GM12878 (cell line): ENCODE results near the gene MAP4. TPM values are rescaled to one million over a fixed set of nuclear protein-coding genes. Genes with fewer than 3 reads are reported as not detected.
A peak's percentile ranks its signal among the peaks of the same experiment; 100 is the strongest.

Experiments used
- ATAC-seq: fragments of 200-7000 bp; cut with Tn5 transposase; 3 replicates; pipeline ENCODE4 v1.9.1; 2020; ENCODE audit warnings: mild to moderate bottlenecking, moderate library complexity
- BruUV-seq: library from RNA; stranded (reverse); fragments of 400-500 nt; replicated peaks from 2 replicates; lab custom pipeline; 2021; lab: Mats Ljungman, UMichigan
- CTCF ChIA-PET: fragments of 300-600 bp; sonication (Branson Sonifier 250); formaldehyde crosslinking; extraction: SDS; loops from one replicate; lab custom pipeline; 2021; ENCODE audit warnings: inconsistent platforms; lab: Yijun Ruan, JAX
- POLR2A ChIA-PET: fragments of 350-600 bp; formaldehyde crosslinking; extraction: SDS; loops from one replicate; lab custom pipeline; 2021; ENCODE audit warnings: inconsistent platforms; lab: Charles Lee
- RAD21 ChIA-PET: fragments of 300-600 bp; sonication (Branson Sonifier 250); formaldehyde crosslinking; loops from one replicate; lab custom pipeline; 2023; ENCODE audit warnings: antibody characterized with exemption; ENCODE audit not compliant: unreplicated experiment; lab: Charles Lee
- SMC1A ChIA-PET: fragments of 300-600 bp; sonication (Branson Sonifier 250); formaldehyde crosslinking; loops from one replicate; lab custom pipeline; 2023; ENCODE audit not compliant: unreplicated experiment, uncharacterized antibody; lab: Charles Lee
- DNase-seq: peaks from one replicate; pipeline ENCODE4 v3.0.0-alpha.2; 2011; ENCODE audit warnings: low read depth, low spot score
- FAIRE-seq: peaks from 3 replicates; lab custom pipeline; 2011; peaks lifted over from hg19 to GRCh38; lab: Jason Lieb, UNC
- H2AFZ ChIP-seq: 2 replicates; pipeline ENCODE4 v1.6.0; 2011; ENCODE audit warnings: low read depth, low read length, control low read depth; ENCODE audit not compliant: control insufficient read depth
- H3K27ac ChIP-seq: 2 replicates; pipeline ENCODE4 v1.5.1; 2011; ENCODE audit warnings: control low read depth; ENCODE audit not compliant: control insufficient read depth, insufficient read depth
- H3K27me3 ChIP-seq, 2 experiments: replicated peaks in 1 of 2; 2 replicates each; pipeline versions ENCODE4 v1.6.0 to v1.6.1; 2011; ENCODE audit warnings: low read length in 1 of 2; ENCODE audit not compliant: control insufficient read depth in 2 of 2, insufficient read depth in 2 of 2
- H3K36me3 ChIP-seq, 2 experiments: 2 replicates each; pipeline ENCODE4 v1.5.1; 2011; ENCODE audit warnings: low read length in 1 of 2; ENCODE audit not compliant: control insufficient read depth in 2 of 2, insufficient read depth in 2 of 2
- H3K4me1 ChIP-seq: 2 replicates; pipeline ENCODE4 v1.6.1; 2011; ENCODE audit warnings: mild to moderate bottlenecking, low read length, moderate library complexity, mixed read lengths; ENCODE audit not compliant: control insufficient read depth, insufficient read depth
- H3K4me2 ChIP-seq: 2 replicates; pipeline ENCODE4 v1.6.0; 2011; ENCODE audit warnings: control low read depth; ENCODE audit not compliant: control insufficient read depth, insufficient read depth
- H3K4me3 ChIP-seq: fragments of 200-600 bp; sonication (generic); 2 replicates; pipeline ENCODE4 v1.5.1; 2016
- H3K79me2 ChIP-seq: 2 replicates; pipeline ENCODE4 v1.6.0; 2011; ENCODE audit warnings: low read length; ENCODE audit not compliant: control insufficient read depth, insufficient read depth
- H3K9ac ChIP-seq: 2 replicates; pipeline ENCODE4 v1.8.0; 2011; ENCODE audit warnings: low read length, control low read depth, mixed read lengths; ENCODE audit not compliant: control insufficient read depth, insufficient read depth
- H3K9me3 ChIP-seq: replicated peaks from 3 replicates; pipeline ENCODE4 v1.5.1; 2011; ENCODE audit warnings: mild to moderate bottlenecking, low read length; ENCODE audit not compliant: control insufficient read depth, insufficient read depth
- H4K20me1 ChIP-seq: 2 replicates; pipeline ENCODE4 v1.6.0; 2011; ENCODE audit not compliant: control insufficient read depth, insufficient read depth
- CHD4 ChIP-seq: fragments of 200-600 bp; sonication (generic); IDR thresholded peaks from 2 replicates; pipeline ENCODE4 v1.6.1; 2016; ENCODE audit warnings: mild to moderate bottlenecking
- NFYA ChIP-seq: IDR thresholded peaks from 2 replicates; pipeline ENCODE4 v1.6.1; 2011; ENCODE audit warnings: low read depth, mild to moderate bottlenecking, low read length, improper control_type of control experiment, borderline replicate concordance
- NR2F1 ChIP-seq: fragments of 450-650 bp; conservative IDR thresholded peaks from 2 replicates; pipeline ENCODE4 v1.6.1; 2017; ENCODE audit warnings: mild to moderate bottlenecking
- POLR2A ChIP-seq: IDR thresholded peaks from 2 replicates; pipeline ENCODE4 v1.6.1; 2011; ENCODE audit warnings: low read depth, mild to moderate bottlenecking, low read length
- POU2F2 ChIP-seq: IDR thresholded peaks from 3 replicates; pipeline ENCODE4 v1.6.1; 2011; ENCODE audit warnings: low read depth, mild to moderate bottlenecking, low read length, borderline replicate concordance
- RAD51 ChIP-seq: fragments of 450-650 bp; IDR thresholded peaks from 2 replicates; pipeline ENCODE4 v1.6.1; 2016; ENCODE audit warnings: moderate library complexity, mild to moderate bottlenecking, inconsistent platforms
- RUNX3 ChIP-seq: IDR thresholded peaks from 2 replicates; pipeline ENCODE4 v1.6.1; 2012; ENCODE audit warnings: low read length, inconsistent platforms
- SIX5 ChIP-seq: IDR thresholded peaks from 2 replicates; pipeline ENCODE4 v1.6.1; 2011; ENCODE audit warnings: mild to moderate bottlenecking, low read depth, low read length, moderate library complexity; ENCODE audit not compliant: severe bottlenecking
- TARDBP ChIP-seq: IDR thresholded peaks from 2 replicates; pipeline ENCODE4 v1.6.1; 2016; ENCODE audit warnings: borderline replicate concordance
- WRNIP1 ChIP-seq: IDR thresholded peaks from 2 replicates; pipeline ENCODE4 v1.6.1; 2011; ENCODE audit warnings: low read depth, low read length, improper control_type of control experiment, borderline replicate concordance
- YY1 ChIP-seq: IDR thresholded peaks from 2 replicates; pipeline ENCODE4 v1.6.1; 2011; ENCODE audit warnings: low read depth, mild to moderate bottlenecking, low read length
- ZNF622 ChIP-seq: fragments of 450-650 bp; IDR thresholded peaks from 2 replicates; pipeline ENCODE4 v1.6.1; 2017; ENCODE audit warnings: mild to moderate bottlenecking, inconsistent platforms
- WGBS: methylation state at CpG from one replicate; pipeline ENCODE4 v1.1.6; 2016; ENCODE audit warnings: low lambda C conversion rate; ENCODE audit not compliant: insufficient replicate concordance, insufficient coverage; ENCODE audit errors: missing lambda C conversion rate; 5-methylcytosine and 5-hydroxymethylcytosine counted together
- in situ Hi-C: fragments of 300-500 bp; cut with MboI; formaldehyde crosslinking; loops from 9 replicates; pipeline ENCODE4 v1.14.3; 2018; ENCODE audit warnings: mixed read lengths
- intact Hi-C: fragments of 100-400 bp; cut with micrococcal nuclease; formaldehyde crosslinking; loops from one replicate; pipeline ENCODE4 v1.14.2; 2022; ENCODE audit not compliant: unreplicated experiment
- polyA plus RNA-seq, 11 experiments: library from polyadenylated mRNA; depleted of rRNA in 4 of 11; unstranded in 6 of 11; stranded (reverse) in 5 of 11; fragments of >200 nt; fragmentation: Nextera tagmentation in 4 of 11; fragmentation: Illumina TruSeq in 1 of 11; extraction: Ambion mirVana in 4 of 11; extraction: Trizol in 1 of 11; gene quantifications; 1 replicate in 1 of 11; 2 replicates in 10 of 11; pipeline versions ENCODE4 v1.2.1 to v1.2.3, GENCODE V29; 2011 to 2016; ENCODE audit warnings: inconsistent platforms in 2 of 11, missing spikeins in 2 of 11, low read depth in 1 of 11
- total RNA-seq, 4 experiments: library from RNA; depleted of rRNA in 3 of 4; stranded (reverse); fragments of >200 nt in 3 of 4; fragmentation: Illumina TruSeq in 1 of 4; extraction: Trizol in 1 of 4; gene quantifications; 2 replicates each; pipeline versions ENCODE4 v1.2.1 to v1.2.3, GENCODE V29; 2013 to 2021
- TF ChIP-seq, protein P1 (sequence below): fragments of 450-650 bp; IDR thresholded peaks from 2 replicates; pipeline ENCODE4 v1.6.1; 2017; ENCODE audit warnings: mild to moderate bottlenecking, low read depth, inconsistent platforms; ENCODE audit not compliant: poor library complexity, severe bottlenecking
- TF ChIP-seq, protein P2 (sequence below): fragments of 450-650 bp; IDR thresholded peaks from 2 replicates; pipeline ENCODE4 v1.6.1; 2017; ENCODE audit warnings: borderline replicate concordance

Gene MAP4
- total and polyA plus RNA-seq, 10 of the 15 experiments (the other 5 are each of a cell fraction or from before 2014, with no cell fraction given): 22.2 to 145 (median 47.2) TPM

DNA sequence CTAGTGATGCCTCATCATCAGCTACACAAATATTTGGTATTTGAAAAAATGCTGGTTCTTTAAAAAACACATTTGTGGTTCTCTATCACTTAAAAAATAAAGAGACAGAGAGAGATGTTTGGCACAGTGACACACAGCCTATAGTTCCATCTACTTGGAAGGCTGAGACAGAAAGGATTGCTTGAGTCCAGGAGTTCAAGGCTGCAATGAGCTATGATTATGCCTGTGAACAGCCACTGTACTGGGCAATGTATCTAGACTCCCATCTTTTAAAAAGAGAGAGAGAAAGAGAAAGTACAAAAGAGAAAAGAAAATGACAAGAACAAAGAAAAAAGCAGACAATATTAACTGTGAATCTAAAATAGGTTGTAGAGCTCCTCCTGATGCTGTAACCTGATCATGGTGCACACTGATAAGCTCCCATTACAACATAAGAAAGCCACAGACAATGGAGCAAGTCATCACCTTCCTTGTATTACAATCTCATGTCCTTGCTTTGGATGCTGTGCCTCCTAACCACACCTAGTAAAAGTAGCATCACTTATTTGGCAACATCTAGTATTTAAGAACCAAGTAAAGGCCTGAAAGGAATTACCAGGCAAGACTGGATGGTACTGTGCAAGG, 31.7 kb upstream of the MAP4 start:
- Histone ChIP-seq H4K20me1 (no peaks in the 10 kb centered on the region), H2AFZ (no peak overlapping the region), H3K9ac (no peak overlapping the region), H3K27me3 (no peaks in the 10 kb centered on the region), H3K9me3 (no peaks in the 10 kb centered on the region; the same call in 2 of the 3 replicates), H3K4me3 (no peak overlapping the region), H3K27ac (no peak overlapping the region), H3K36me3 (no peaks in the 10 kb centered on the region; a peak in 1 of 4 replicates), H3K79me2 (peaks cover 29% of the 10 kb centered on the region), H3K4me2 (no peak overlapping the region), H3K4me1 (no peaks in the 10 kb centered on the region)
- ATAC-seq (no peak), FAIRE-seq (no peak), DNase-seq (no peak)
- intact Hi-C loops (no loop called here), in situ Hi-C loops (no loop called here)
- no peak for TF ChIP-seq RAD51
- BruUV-seq: no TSS peak
- ChIA-PET RAD21 (no interaction called here), CTCF (no interaction called here), SMC1A (no interaction called here), POLR2A (no interaction called here)

DNA sequence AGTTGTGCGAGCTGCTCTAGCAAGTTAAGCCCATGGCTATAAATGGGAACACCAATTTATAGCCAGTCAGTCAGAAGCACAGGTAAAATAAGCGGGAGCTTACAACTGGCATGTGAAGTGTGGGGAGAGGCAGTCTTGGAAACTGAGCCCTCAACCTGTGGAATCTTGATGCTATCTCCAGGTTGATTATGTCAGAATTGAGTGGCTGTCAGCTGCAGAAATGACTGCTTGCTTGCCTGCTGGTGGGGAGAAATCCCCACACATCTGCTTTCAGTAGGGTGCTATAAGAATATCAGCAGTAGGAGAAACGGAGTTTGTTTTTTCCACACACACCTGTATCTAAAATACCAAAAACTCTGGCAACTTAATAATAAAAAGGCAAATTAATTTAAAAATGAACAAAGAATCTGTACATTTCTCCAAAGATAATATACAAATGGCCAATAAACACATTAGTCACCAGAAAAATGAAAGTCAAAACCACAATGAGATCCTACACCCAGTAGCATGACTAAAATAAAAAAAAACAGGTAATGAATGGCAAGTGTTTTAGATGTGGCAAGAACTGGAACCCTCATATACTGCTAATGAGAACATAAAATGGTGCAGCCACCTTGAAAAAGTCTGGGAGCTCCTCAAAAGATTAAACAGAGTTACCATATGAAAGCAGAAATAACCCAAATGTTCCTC, 26.0 kb upstream of the MAP4 start:
- CTCF ChIA-PET: interaction anchor here (1.1 to 1.5 kb wide), 4 partner anchors 10 to 125 kb away, joined by 3 to 6 read pairs (median 4); no protein-coding TSS in a partner anchor
- no peaks in the 10 kb centered on the region for H4K20me1 ChIP-seq
- RAD21 ChIA-PET: interaction anchor here (0.5 to 1.5 kb wide), 2 partner anchors 9 to 264 kb away, joined by 4 to 6 read pairs; no protein-coding TSS in a partner anchor
- H3K4me1 ChIP-seq: peaks cover 17% of the 10 kb centered on the region
- peaks cover 34% of the 10 kb centered on the region for H3K79me2 ChIP-seq
- SMC1A ChIA-PET: interaction anchor here (0.6 to 1.8 kb wide), 6 partner anchors 9 to 109 kb away, joined by 3 to 6 read pairs (median 4); no protein-coding TSS in a partner anchor
- ATAC-seq (peak; percentile 88), DNase-seq (peak; percentile 16), FAIRE-seq (peak; percentile 38)
- WGBS: 83% methylated on average over 3 of the region's 3 CpGs
- no peak overlapping the region for H3K4me3 ChIP-seq
- BruUV-seq: no TSS peak
- H2AFZ ChIP-seq: no peak overlapping the region
- in situ Hi-C loops: no loop called here
- H3K36me3 ChIP-seq: no peaks in the 10 kb centered on the region; a peak in 2 of 4 replicates
- peak overlapping the region; percentile 7; the same call in 1 of the 2 replicates for H3K4me2 ChIP-seq
- intact Hi-C loops: no loop called here
- no peaks in the 10 kb centered on the region for H3K9me3 ChIP-seq
- H3K27me3 ChIP-seq: no peaks in the 10 kb centered on the region
- no peak overlapping the region for H3K27ac ChIP-seq
- no peak overlapping the region for H3K9ac ChIP-seq
- POLR2A ChIA-PET: interaction anchor here (1.3 kb wide), 1 partner anchor 45 kb away, joined by 4 read pairs; no protein-coding TSS in a partner anchor
- TF ChIP-seq POLR2A (no peak), NR2F1 (no peak), POU2F2 (no peak), WRNIP1 (no peak), YY1 (no peak), CHD4 (no peak), ZNF622 (no peak), TARDBP (no peak), SIX5 (no peak), NFYA (no peak), RUNX3 (peak; percentile 92)
- TF ChIP-seq, protein P1, sequence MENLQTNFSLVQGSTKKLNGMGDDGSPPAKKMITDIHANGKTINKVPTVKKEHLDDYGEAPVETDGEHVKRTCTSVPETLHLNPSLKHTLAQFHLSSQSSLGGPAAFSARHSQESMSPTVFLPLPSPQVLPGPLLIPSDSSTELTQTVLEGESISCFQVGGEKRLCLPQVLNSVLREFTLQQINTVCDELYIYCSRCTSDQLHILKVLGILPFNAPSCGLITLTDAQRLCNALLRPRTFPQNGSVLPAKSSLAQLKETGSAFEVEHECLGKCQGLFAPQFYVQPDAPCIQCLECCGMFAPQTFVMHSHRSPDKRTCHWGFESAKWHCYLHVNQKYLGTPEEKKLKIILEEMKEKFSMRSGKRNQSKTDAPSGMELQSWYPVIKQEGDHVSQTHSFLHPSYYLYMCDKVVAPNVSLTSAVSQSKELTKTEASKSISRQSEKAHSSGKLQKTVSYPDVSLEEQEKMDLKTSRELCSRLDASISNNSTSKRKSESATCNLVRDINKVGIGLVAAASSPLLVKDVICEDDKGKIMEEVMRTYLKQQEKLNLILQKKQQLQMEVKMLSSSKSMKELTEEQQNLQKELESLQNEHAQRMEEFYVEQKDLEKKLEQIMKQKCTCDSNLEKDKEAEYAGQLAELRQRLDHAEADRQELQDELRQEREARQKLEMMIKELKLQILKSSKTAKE: peak; percentile 45
- TF ChIP-seq, protein P2, sequence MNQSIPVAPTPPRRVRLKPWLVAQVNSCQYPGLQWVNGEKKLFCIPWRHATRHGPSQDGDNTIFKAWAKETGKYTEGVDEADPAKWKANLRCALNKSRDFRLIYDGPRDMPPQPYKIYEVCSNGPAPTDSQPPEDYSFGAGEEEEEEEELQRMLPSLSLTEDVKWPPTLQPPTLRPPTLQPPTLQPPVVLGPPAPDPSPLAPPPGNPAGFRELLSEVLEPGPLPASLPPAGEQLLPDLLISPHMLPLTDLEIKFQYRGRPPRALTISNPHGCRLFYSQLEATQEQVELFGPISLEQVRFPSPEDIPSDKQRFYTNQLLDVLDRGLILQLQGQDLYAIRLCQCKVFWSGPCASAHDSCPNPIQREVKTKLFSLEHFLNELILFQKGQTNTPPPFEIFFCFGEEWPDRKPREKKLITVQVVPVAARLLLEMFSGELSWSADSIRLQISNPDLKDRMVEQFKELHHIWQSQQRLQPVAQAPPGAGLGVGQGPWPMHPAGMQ: no peak
